A673 (cell line): Measurements from ENCODE around the gene AKAP6. TPM values are rescaled to one million over a fixed set of nuclear protein-coding genes. Genes with fewer than 3 reads are reported as not detected.

Experiments used
- BruUV-seq: library from RNA; stranded (reverse); fragments of 400-500 nt; replicated peaks from 2 replicates; lab custom pipeline; 2021; lab: Mats Ljungman, UMichigan
- CTCF ChIA-PET: fragments of 300-600 bp; sonication (Branson Sonifier 250); formaldehyde crosslinking; loops from one replicate; lab custom pipeline; 2022; ENCODE audit warnings: antibody characterized with exemption; lab: Charles Lee
- POLR2A ChIA-PET: fragments of 300-600 bp; sonication (Branson Sonifier 250); formaldehyde crosslinking; loops from one replicate; lab custom pipeline; 2022; ENCODE audit warnings: antibody characterized with exemption; ENCODE audit not compliant: low non-redundant PET; lab: Charles Lee
- DNase-seq: peaks from one replicate; pipeline ENCODE4 v3.0.0-alpha.2; 2015; ENCODE audit warnings: low spot score
- H3K27ac ChIP-seq: fragments of 200-600 bp; sonication (generic); 2 replicates; pipeline ENCODE4 v1.5.1; 2016; ENCODE audit warnings: mixed run types, low read depth, mild to moderate bottlenecking, mixed read lengths, antibody characterized with exemption, low read length; ENCODE audit not compliant: poor library complexity, severe bottlenecking
- H3K27me3 ChIP-seq: fragments of 200-600 bp; sonication (generic); replicated peaks from 2 replicates; pipeline ENCODE4 v1.6.1; 2017; ENCODE audit warnings: mixed run types, low read depth, mild to moderate bottlenecking, mixed read lengths, antibody characterized with exemption, low read length; ENCODE audit not compliant: insufficient read depth, poor library complexity
- H3K36me3 ChIP-seq: fragments of 200-600 bp; sonication (generic); 2 replicates; pipeline ENCODE4 v1.6.1; 2016; ENCODE audit warnings: mixed run types, mild to moderate bottlenecking, mixed read lengths, antibody characterized with exemption, low read length; ENCODE audit not compliant: insufficient read depth, poor library complexity, severe bottlenecking
- H3K4me1 ChIP-seq: fragments of 200-600 bp; sonication (generic); 2 replicates; pipeline ENCODE4 v1.6.1; 2017; ENCODE audit warnings: mixed run types, mild to moderate bottlenecking, mixed read lengths, antibody characterized with exemption, low read length; ENCODE audit not compliant: insufficient read depth, poor library complexity, severe bottlenecking
- H3K4me3 ChIP-seq: fragments of 200-600 bp; sonication (generic); 2 replicates; pipeline ENCODE4 v1.5.1; 2016; ENCODE audit warnings: low read depth, mixed run types, mild to moderate bottlenecking, mixed read lengths, low read length; ENCODE audit not compliant: poor library complexity, severe bottlenecking
- H3K9me3 ChIP-seq: fragments of 200-600 bp; sonication (generic); 2 replicates; pipeline ENCODE4 v1.6.1; 2016; ENCODE audit warnings: mixed run types, low read depth, mild to moderate bottlenecking, mixed read lengths, antibody characterized with exemption, low read length; ENCODE audit not compliant: poor library complexity, severe bottlenecking
- CTCF ChIP-seq: fragments of 300-800, 200-600 bp; sonication (generic); conservative IDR thresholded peaks from 2 replicates; pipeline ENCODE4 v1.5.1; 2017; ENCODE audit warnings: low read depth, mild to moderate bottlenecking, antibody characterized with exemption, low read length, moderate library complexity, mixed read lengths
- EZH2 ChIP-seq: fragments of 200-600 bp; sonication (generic); IDR thresholded peaks from 2 replicates; pipeline ENCODE4 v1.6.1; 2017; ENCODE audit warnings: borderline replicate concordance, low read depth, mild to moderate bottlenecking, mixed read lengths, antibody characterized with exemption, low read length; ENCODE audit not compliant: poor library complexity, severe bottlenecking
- intact Hi-C: fragments of 100-400 bp; cut with micrococcal nuclease; formaldehyde crosslinking; loops from one replicate; pipeline ENCODE4 v1.10.0; 2022; ENCODE audit not compliant: unreplicated experiment
- total RNA-seq: library from RNA; stranded (reverse); gene quantifications from 2 replicates; pipeline ENCODE4 v1.2.3, GENCODE V29; 2021

The AKAP6 gene
- total RNA-seq, 1 experiment from 2014 or later, result 0.73 TPM

- intact Hi-C loops, result no loop called here
- DNase-seq, result no peak
- BruUV-seq, result no TSS peak
- H3K4me3 ChIP-seq, result no peak overlapping the region
- CTCF ChIA-PET, result no interaction called here
- POLR2A ChIA-PET, result no interaction called here
- no peaks in the 10 kb centered on the region for H3K36me3 ChIP-seq
- H3K4me1 ChIP-seq, result peaks cover 17% of the 10 kb centered on the region
- H3K27me3 ChIP-seq, result no peaks in the 10 kb centered on the region
- H3K9me3 ChIP-seq, result no peaks in the 10 kb centered on the region
- TF ChIP-seq CTCF (no peak), EZH2 (no peak)
- no peak overlapping the region for H3K27ac ChIP-seq
Measured at GRCh38 chr14:32627545-32628298, 298.6 kb downstream of the AKAP6 start.

- DNase-seq, result no peak
- intact Hi-C loops, result no loop called here
- BruUV-seq, result no TSS peak
- TF ChIP-seq CTCF (no peak), EZH2 (no peak)
- no peak overlapping the region for H3K4me3 ChIP-seq
- ChIA-PET CTCF (interaction anchor here (0.7 kb wide), 2 partner anchors 36 to 56 kb away, joined by 4 read pairs; no protein-coding TSS in a partner anchor), POLR2A (no interaction called here)
- H3K27me3 ChIP-seq, result no peaks in the 10 kb centered on the region
- H3K36me3 ChIP-seq, result no peaks in the 10 kb centered on the region
- peaks cover 29% of the 10 kb centered on the region for H3K4me1 ChIP-seq
- H3K9me3 ChIP-seq, result no peaks in the 10 kb centered on the region
- no peak overlapping the region for H3K27ac ChIP-seq
Measured at GRCh38 chr14:32629236-32629635, 300.1 kb downstream of the AKAP6 start.

- TF ChIP-seq EZH2 (no peak), CTCF (no peak)
- intact Hi-C loops, result no loop called here
- Histone ChIP-seq H3K9me3 (no peaks in the 10 kb centered on the region), H3K4me1 (peaks cover 34% of the 10 kb centered on the region), H3K36me3 (no peaks in the 10 kb centered on the region), H3K27me3 (no peaks in the 10 kb centered on the region), H3K27ac (no peak overlapping the region), H3K4me3 (no peak overlapping the region)
- POLR2A ChIA-PET, result no interaction called here
- no TSS peak for BruUV-seq
- CTCF ChIA-PET, result no interaction called here
- no peak for DNase-seq
Measured at GRCh38 chr14:32630701-32631100, 301.6 kb downstream of the AKAP6 start.
